BE2C (cell line): Measurements from ENCODE around the gene NTN3.

Experiments
- DNase-seq: peaks from one replicate; pipeline ENCODE4 v3.0.0-alpha.2; 2020
- H3K27me3 ChIP-seq: fragments of 250-450 bp; sonication (Bioruptor Pico); 2 replicates; pipeline ENCODE4 v1.5.1; 2020; ENCODE audit warnings: mild to moderate bottlenecking
- H3K36me3 ChIP-seq: fragments of 250-450 bp; sonication (Bioruptor Pico); 2 replicates; pipeline ENCODE4 v1.5.1; 2020; ENCODE audit warnings: mild to moderate bottlenecking
- H3K4me1 ChIP-seq: fragments of 250-450 bp; sonication (Bioruptor Pico); 2 replicates; pipeline ENCODE4 v1.5.1; 2020
- H3K4me3 ChIP-seq: 2 replicates; pipeline ENCODE4 v1.5.1; 2011; ENCODE audit warnings: low read depth, low read length
- H3K9me3 ChIP-seq: fragments of 250-450 bp; sonication (Bioruptor Pico); 2 replicates; pipeline ENCODE4 v1.5.1; 2020
- CTCF ChIP-seq: IDR thresholded peaks from 2 replicates; pipeline ENCODE4 v1.5.1; 2012; ENCODE audit warnings: mild to moderate bottlenecking, low read depth, low read length

The NTN3 gene

GRCh38 chr16:2495041-2495440 is 23.9 kb downstream of the NTN3 start:
- H3K9me3 ChIP-seq, result no peaks in the 10 kb centered on the region
- peaks cover 40% of the 10 kb centered on the region for H3K36me3 ChIP-seq
- no peak for DNase-seq

GRCh38 chr16:2496223-2497115 is 25.4 kb downstream of the NTN3 start:
- H3K36me3 ChIP-seq, result peaks cover 36% of the 10 kb centered on the region
- H3K4me3 ChIP-seq, result no peak overlapping the region
- no peak for DNase-seq
- H3K9me3 ChIP-seq, result no peaks in the 10 kb centered on the region
- H3K27me3 ChIP-seq, result no peaks in the 10 kb centered on the region
- TF ChIP-seq CTCF, result no peak
- peaks cover 16% of the 10 kb centered on the region for H3K4me1 ChIP-seq

More at GRCh38 chr16:2495041-2495440, 23.9 kb downstream of the NTN3 start:
- H3K4me1 ChIP-seq, result peaks cover 16% of the 10 kb centered on the region
- H3K4me3 ChIP-seq, result no peak overlapping the region
- H3K27me3 ChIP-seq, result no peaks in the 10 kb centered on the region
- no peak for TF ChIP-seq CTCF

- 0 out of 2 replicates have a peak overlapping the region, but pooled peaks have one; percentile 7 for H3K4me3 ChIP-seq
- no peaks in the 10 kb centered on the region for H3K27me3 ChIP-seq
- H3K4me1 ChIP-seq, result peaks cover 22% of the 10 kb centered on the region
- peak; percentile 91 for DNase-seq
- TF ChIP-seq CTCF, result peak; percentile 42
- H3K9me3 ChIP-seq, result no peaks in the 10 kb centered on the region
- peaks cover 35% of the 10 kb centered on the region for H3K36me3 ChIP-seq
These were observed 26.1 kb downstream of the NTN3 start for GRCh38 chr16:2497116-2497630.

GRCh38 chr16:2497695-2498484 is 26.8 kb downstream of the NTN3 start:
- Histone ChIP-seq H3K9me3 (no peaks in the 10 kb centered on the region), H3K4me3 (0 out of 2 replicates have a peak overlapping the region, but pooled peaks have one; percentile 7), H3K27me3 (no peaks in the 10 kb centered on the region), H3K4me1 (peaks cover 28% of the 10 kb centered on the region), H3K36me3 (peaks cover 32% of the 10 kb centered on the region)
- peak; percentile 43 for DNase-seq
- no peak for TF ChIP-seq CTCF

GRCh38 chr16:2498531-2499253 is 27.6 kb downstream of the NTN3 start:
- no peak for DNase-seq
- H3K9me3 ChIP-seq, result no peaks in the 10 kb centered on the region
- peaks cover 32% of the 10 kb centered on the region for H3K36me3 ChIP-seq
- H3K4me1 ChIP-seq, result peaks cover 29% of the 10 kb centered on the region
- H3K4me3 ChIP-seq, result no peak overlapping the region
- TF ChIP-seq CTCF, result no peak
- no peaks in the 10 kb centered on the region for H3K27me3 ChIP-seq
